SU-DHL-6 (cell line): ENCODE results near the gene NECAB2.

Experiments used
- H2AFZ ChIP-seq: fragments of 200-600 bp; sonication (generic); 2 replicates; pipeline ENCODE4 v1.6.1; 2014; ENCODE audit warnings: low read depth, mild to moderate bottlenecking, moderate library complexity, mixed read lengths, antibody characterized with exemption, low read length; ENCODE audit not compliant: severe bottlenecking
- H3F3A ChIP-seq: fragments of 200-600 bp; shearing (Covaris generic); 2 replicates; pipeline ENCODE4 v1.6.0; 2016; ENCODE audit warnings: antibody characterized with exemption, mild to moderate bottlenecking; ENCODE audit not compliant: insufficient read depth
- H3K27ac ChIP-seq: fragments of 200-600 bp; sonication (generic); 2 replicates; pipeline ENCODE4 v1.5.1; 2016; ENCODE audit warnings: low read depth, mild to moderate bottlenecking, low read length, moderate library complexity, mixed read lengths
- H3K27me3 ChIP-seq: fragments of 200-600 bp; sonication (generic), shearing (Covaris generic); 2 replicates; pipeline ENCODE4 v1.6.0; 2014; ENCODE audit warnings: mild to moderate bottlenecking, low read length
- H3K36me3 ChIP-seq: fragments of 200-600 bp; sonication (generic); 2 replicates; pipeline ENCODE4 v1.6.1; 2014; ENCODE audit warnings: mild to moderate bottlenecking, low read length, mixed read lengths
- H3K4me2 ChIP-seq: fragments of 300-600, 200-600 bp; shearing (Covaris generic), sonication (generic); 2 replicates; pipeline ENCODE4 v1.6.0; 2014; ENCODE audit warnings: low read length, low read depth, mild to moderate bottlenecking; ENCODE audit not compliant: poor library complexity, severe bottlenecking
- H3K4me3 ChIP-seq: fragments of 200-600 bp; sonication (generic); 2 replicates; pipeline ENCODE4 v1.5.1; 2014; ENCODE audit warnings: antibody characterized with exemption, low read length, mild to moderate bottlenecking, mixed read lengths; ENCODE audit not compliant: insufficient read depth, poor library complexity, severe bottlenecking
- H3K79me2 ChIP-seq: fragments of 200-600 bp; sonication (generic); 2 replicates; pipeline ENCODE4 v1.6.1; 2014; ENCODE audit warnings: mild to moderate bottlenecking, low read length, moderate library complexity; ENCODE audit not compliant: insufficient read depth
- H3K9ac ChIP-seq: fragments of 200-600 bp; sonication (generic); 2 replicates; pipeline ENCODE4 v1.7.0; 2014; ENCODE audit warnings: mild to moderate bottlenecking, low read length
- H3K9me2 ChIP-seq: fragments of 200-600 bp; sonication (generic); replicated peaks from 2 replicates; pipeline ENCODE4 v1.6.1; 2014; ENCODE audit warnings: low read length; ENCODE audit not compliant: insufficient read depth
- H3K9me3 ChIP-seq: fragments of 200-600 bp; sonication (generic); 2 replicates; pipeline ENCODE4 v1.6.1; 2014; ENCODE audit warnings: low read length, mixed read lengths; ENCODE audit not compliant: insufficient read depth
- H4K20me1 ChIP-seq: fragments of 200-600 bp; sonication (generic); 2 replicates; pipeline ENCODE4 v1.6.1; 2014; ENCODE audit warnings: low read depth, mild to moderate bottlenecking, antibody characterized with exemption, low read length, moderate library complexity, mixed read lengths
- CTCF ChIP-seq: fragments of 200-600 bp; sonication (generic); IDR thresholded peaks from one replicate; pipeline ENCODE4 v1.5.1; 2017; ENCODE audit warnings: antibody characterized with exemption, mild to moderate bottlenecking, low read length, moderate library complexity; ENCODE audit not compliant: insufficient read depth, poor library complexity, severe bottlenecking
- EZH2phosphoT487 ChIP-seq: fragments of 200-600 bp; sonication (generic), shearing (Covaris generic); conservative IDR thresholded peaks from 2 replicates; pipeline ENCODE4 v1.6.1; 2018; ENCODE audit warnings: mild to moderate bottlenecking, antibody characterized with exemption, low read length, moderate library complexity, mixed read lengths

Gene NECAB2

GRCh38 chr16:83968891-83969649, 1.0 kb downstream of the NECAB2 start:
- H3K4me3 ChIP-seq: no peak overlapping the region
- no peaks in the 10 kb centered on the region for H3K79me2 ChIP-seq
- no peak overlapping the region for H3K9ac ChIP-seq
- H3K9me3 ChIP-seq: no peaks in the 10 kb centered on the region
- H3K9me2 ChIP-seq: no peaks in the 10 kb centered on the region
- no peaks in the 10 kb centered on the region for H3K36me3 ChIP-seq
- no peak for TF ChIP-seq EZH2phosphoT487
- TF ChIP-seq CTCF: no peak
- no peaks in the 10 kb centered on the region for H3K27me3 ChIP-seq
- no peak overlapping the region for H3K27ac ChIP-seq
- H3F3A ChIP-seq: no peaks in the 10 kb centered on the region
- H2AFZ ChIP-seq: no peak overlapping the region
- H3K4me2 ChIP-seq: no peak overlapping the region
- H4K20me1 ChIP-seq: no peaks in the 10 kb centered on the region

GRCh38 chr16:83969771-83970429, 1.9 kb downstream of the NECAB2 start:
- Histone ChIP-seq H2AFZ (no peak overlapping the region), H3K36me3 (no peaks in the 10 kb centered on the region), H3K9me2 (no peaks in the 10 kb centered on the region), H3K4me2 (no peak overlapping the region), H3K9me3 (no peaks in the 10 kb centered on the region), H4K20me1 (no peaks in the 10 kb centered on the region), H3K4me3 (no peak overlapping the region), H3K27me3 (no peaks in the 10 kb centered on the region), H3K79me2 (no peaks in the 10 kb centered on the region), H3K27ac (no peak overlapping the region), H3F3A (no peaks in the 10 kb centered on the region), H3K9ac (no peak overlapping the region)
- TF ChIP-seq EZH2phosphoT487: no peak
- TF ChIP-seq CTCF: no peak

- H3K9me2 ChIP-seq: no peaks in the 10 kb centered on the region
- H3K79me2 ChIP-seq: no peaks in the 10 kb centered on the region
- H3K9me3 ChIP-seq: no peaks in the 10 kb centered on the region
- TF ChIP-seq EZH2phosphoT487 (no peak), CTCF (no peak)
- no peaks in the 10 kb centered on the region for H3K27me3 ChIP-seq
- no peak overlapping the region for H3K4me2 ChIP-seq
- H3F3A ChIP-seq: no peaks in the 10 kb centered on the region
- H3K27ac ChIP-seq: no peak overlapping the region
- no peaks in the 10 kb centered on the region for H4K20me1 ChIP-seq
- no peak overlapping the region for H2AFZ ChIP-seq
- no peak overlapping the region for H3K9ac ChIP-seq
- H3K4me3 ChIP-seq: no peak overlapping the region
- no peaks in the 10 kb centered on the region for H3K36me3 ChIP-seq
These were observed 2.4 kb downstream of the NECAB2 start for GRCh38 chr16:83970430-83970815.
